SU-DHL-6 (cell line): ENCODE measurements around the gene RAPGEF4.

Source experiments
- EZH2phosphoT487 ChIP-seq: fragments of 200-600 bp; sonication (generic), shearing (Covaris generic); conservative IDR thresholded peaks from 2 replicates; pipeline ENCODE4 v1.6.1; 2018; ENCODE audit warnings: mild to moderate bottlenecking, antibody characterized with exemption, low read length, moderate library complexity, mixed read lengths
- TF ChIP-seq, protein P1 (sequence below): fragments of 200-600 bp; sonication (generic); IDR thresholded peaks from one replicate; pipeline ENCODE4 v1.5.1; 2017; ENCODE audit warnings: antibody characterized with exemption, mild to moderate bottlenecking, low read length, moderate library complexity; ENCODE audit not compliant: insufficient read depth, poor library complexity, severe bottlenecking

DNA sequence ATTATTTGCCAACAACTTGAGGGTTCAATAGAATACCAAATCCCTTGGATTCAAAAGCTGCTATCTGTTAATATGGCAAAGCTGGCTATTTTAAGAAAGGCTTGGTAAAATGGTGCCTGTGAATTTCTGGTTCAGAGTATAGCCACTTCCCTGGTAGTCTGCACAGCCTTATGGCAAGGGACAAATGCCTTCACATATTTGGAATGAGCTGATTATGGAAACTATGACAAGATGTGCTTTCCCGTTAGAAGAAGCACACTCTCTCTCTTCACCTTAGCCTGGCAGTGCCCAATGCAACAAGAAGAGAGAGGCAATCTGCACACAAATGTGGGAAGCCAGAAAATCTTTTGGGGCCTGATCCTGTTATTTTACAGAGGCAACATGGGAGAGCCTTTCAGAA, 292.5 kb downstream of the RAPGEF4 start:
- TF ChIP-seq, protein P1, sequence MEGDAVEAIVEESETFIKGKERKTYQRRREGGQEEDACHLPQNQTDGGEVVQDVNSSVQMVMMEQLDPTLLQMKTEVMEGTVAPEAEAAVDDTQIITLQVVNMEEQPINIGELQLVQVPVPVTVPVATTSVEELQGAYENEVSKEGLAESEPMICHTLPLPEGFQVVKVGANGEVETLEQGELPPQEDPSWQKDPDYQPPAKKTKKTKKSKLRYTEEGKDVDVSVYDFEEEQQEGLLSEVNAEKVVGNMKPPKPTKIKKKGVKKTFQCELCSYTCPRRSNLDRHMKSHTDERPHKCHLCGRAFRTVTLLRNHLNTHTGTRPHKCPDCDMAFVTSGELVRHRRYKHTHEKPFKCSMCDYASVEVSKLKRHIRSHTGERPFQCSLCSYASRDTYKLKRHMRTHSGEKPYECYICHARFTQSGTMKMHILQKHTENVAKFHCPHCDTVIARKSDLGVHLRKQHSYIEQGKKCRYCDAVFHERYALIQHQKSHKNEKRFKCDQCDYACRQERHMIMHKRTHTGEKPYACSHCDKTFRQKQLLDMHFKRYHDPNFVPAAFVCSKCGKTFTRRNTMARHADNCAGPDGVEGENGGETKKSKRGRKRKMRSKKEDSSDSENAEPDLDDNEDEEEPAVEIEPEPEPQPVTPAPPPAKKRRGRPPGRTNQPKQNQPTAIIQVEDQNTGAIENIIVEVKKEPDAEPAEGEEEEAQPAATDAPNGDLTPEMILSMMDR: no peak
- no peak for TF ChIP-seq EZH2phosphoT487
